Transverse colon (tissue), 4 donors: ENCODE data around the gene DPP10.

Experiments used
- POLR2AphosphoS5 ChIP-seq, 3 donors: sonication (generic); formaldehyde crosslinking; IDR thresholded peaks; one replicate each; pipeline ENCODE4 v1.6.1; 2016; ENCODE audit warnings: antibody characterized with exemption in 3 of 3
- TF ChIP-seq, protein P1 (sequence below), 5 experiments: fragments of 200-600 bp in 3 of 5; fragments of 450-650 bp in 2 of 5; sonication (generic) in 3 of 5; IDR thresholded peaks; 1 replicate in 2 of 5; 2 replicates in 3 of 5; pipeline ENCODE4 v1.5.1; 2016 to 2017; ENCODE audit warnings: antibody characterized with exemption in 5 of 5, inconsistent platforms in 3 of 5, mild to moderate bottlenecking in 2 of 5, moderate library complexity in 1 of 5

DNA sequence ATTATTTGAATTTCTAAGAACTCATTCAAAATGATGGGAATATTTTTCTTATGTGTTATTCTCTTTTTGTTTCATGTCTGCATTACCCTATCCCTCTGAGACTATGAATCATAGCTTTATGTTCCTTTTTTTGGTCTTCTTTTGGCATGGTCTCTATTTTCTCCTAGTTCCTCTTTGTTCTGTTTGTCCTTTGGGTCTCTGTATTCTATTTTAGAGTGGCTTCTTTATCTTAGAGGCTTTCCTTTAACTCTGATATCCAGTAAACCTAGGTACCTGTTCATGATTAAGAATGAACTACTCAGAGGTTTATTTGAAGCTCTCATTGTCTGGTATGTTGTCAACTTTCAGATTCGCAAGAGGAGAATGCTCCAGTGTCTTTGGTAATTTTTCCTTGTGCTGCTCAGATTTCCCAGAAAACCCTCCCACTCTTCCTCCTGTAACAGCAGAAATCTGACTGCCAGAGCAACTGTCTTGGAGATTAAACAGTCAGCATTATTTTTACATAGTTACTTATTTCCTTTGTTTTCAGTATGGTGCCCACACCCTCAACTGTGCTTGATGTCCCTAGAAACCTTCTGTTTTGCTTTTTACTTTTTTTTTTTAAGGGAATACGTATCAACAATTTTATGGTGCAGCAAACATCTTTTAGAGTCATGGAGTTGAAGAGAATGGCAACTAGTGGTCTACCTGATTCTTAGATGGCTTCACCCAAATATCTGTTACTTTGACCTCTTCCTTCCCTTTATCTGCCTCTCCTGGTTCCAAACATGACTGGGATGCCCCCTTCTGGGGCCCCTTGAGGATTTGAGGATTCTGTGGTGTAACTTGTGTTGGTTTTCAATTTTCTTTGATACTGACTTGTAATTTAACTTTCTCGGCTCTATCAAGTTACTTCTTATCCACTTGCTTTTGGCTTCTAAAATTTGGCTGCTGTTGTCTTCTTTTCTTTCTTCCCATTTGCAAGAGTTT, 92.0 kb downstream of the DPP10 start:
- TF ChIP-seq, protein P1, sequence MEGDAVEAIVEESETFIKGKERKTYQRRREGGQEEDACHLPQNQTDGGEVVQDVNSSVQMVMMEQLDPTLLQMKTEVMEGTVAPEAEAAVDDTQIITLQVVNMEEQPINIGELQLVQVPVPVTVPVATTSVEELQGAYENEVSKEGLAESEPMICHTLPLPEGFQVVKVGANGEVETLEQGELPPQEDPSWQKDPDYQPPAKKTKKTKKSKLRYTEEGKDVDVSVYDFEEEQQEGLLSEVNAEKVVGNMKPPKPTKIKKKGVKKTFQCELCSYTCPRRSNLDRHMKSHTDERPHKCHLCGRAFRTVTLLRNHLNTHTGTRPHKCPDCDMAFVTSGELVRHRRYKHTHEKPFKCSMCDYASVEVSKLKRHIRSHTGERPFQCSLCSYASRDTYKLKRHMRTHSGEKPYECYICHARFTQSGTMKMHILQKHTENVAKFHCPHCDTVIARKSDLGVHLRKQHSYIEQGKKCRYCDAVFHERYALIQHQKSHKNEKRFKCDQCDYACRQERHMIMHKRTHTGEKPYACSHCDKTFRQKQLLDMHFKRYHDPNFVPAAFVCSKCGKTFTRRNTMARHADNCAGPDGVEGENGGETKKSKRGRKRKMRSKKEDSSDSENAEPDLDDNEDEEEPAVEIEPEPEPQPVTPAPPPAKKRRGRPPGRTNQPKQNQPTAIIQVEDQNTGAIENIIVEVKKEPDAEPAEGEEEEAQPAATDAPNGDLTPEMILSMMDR (IDR thresholded peaks at IDR 0.05), result no peak
- no peak for TF ChIP-seq POLR2AphosphoS5 (IDR thresholded peaks at IDR 0.05)
